Activated naive CD8-positive, alpha-beta T cell (primary cell): ENCODE data around the gene NUP153.
"Not testable (repeated sequence)": the region's sequence is repeated elsewhere in the genome, so short reads cannot be mapped to it uniquely, and the experiment has no call there.

ENCODE experiments used
- H3K27ac Mint-ChIP-seq: one replicate; pipeline ENCODE4 v1.8.0; 2021; ENCODE audit warnings: mixed read lengths
- H3K27me3 Mint-ChIP-seq: one replicate; pipeline ENCODE4 v1.8.0; 2021; ENCODE audit warnings: mixed read lengths
- H3K36me3 Mint-ChIP-seq: one replicate; pipeline ENCODE4 v1.8.0; 2021; ENCODE audit warnings: mixed read lengths
- H3K4me1 Mint-ChIP-seq: one replicate; pipeline ENCODE4 v1.8.0; 2021; ENCODE audit warnings: low read depth, mixed read lengths
- H3K4me3 Mint-ChIP-seq: one replicate; pipeline ENCODE4 v1.8.0; 2021; ENCODE audit warnings: mild to moderate bottlenecking, mixed read lengths
- H3K9me3 Mint-ChIP-seq: one replicate; pipeline ENCODE4 v1.8.0; 2021; ENCODE audit warnings: low read depth, mixed read lengths

Gene NUP153

DNA sequence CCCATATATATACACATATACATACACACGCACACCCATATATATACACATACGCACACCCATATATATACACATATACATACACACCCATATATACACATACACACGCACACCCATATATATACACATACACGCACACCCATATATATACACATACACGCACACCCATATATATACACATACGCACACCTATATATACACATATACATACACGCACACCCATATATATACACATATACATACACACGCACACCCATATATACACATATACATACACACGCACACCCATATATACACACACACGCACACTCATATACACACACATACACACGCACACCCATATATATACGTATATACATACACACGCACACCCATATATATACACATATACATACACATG is 120.1 kb downstream of the NUP153 start:
- not testable (repeated sequence) for H3K9me3 Mint-ChIP-seq, H3K27ac Mint-ChIP-seq, H3K36me3 Mint-ChIP-seq, H3K4me3 Mint-ChIP-seq, H3K27me3 Mint-ChIP-seq
- H3K4me1 Mint-ChIP-seq, result peaks cover 23% of the 10 kb centered on the region

DNA sequence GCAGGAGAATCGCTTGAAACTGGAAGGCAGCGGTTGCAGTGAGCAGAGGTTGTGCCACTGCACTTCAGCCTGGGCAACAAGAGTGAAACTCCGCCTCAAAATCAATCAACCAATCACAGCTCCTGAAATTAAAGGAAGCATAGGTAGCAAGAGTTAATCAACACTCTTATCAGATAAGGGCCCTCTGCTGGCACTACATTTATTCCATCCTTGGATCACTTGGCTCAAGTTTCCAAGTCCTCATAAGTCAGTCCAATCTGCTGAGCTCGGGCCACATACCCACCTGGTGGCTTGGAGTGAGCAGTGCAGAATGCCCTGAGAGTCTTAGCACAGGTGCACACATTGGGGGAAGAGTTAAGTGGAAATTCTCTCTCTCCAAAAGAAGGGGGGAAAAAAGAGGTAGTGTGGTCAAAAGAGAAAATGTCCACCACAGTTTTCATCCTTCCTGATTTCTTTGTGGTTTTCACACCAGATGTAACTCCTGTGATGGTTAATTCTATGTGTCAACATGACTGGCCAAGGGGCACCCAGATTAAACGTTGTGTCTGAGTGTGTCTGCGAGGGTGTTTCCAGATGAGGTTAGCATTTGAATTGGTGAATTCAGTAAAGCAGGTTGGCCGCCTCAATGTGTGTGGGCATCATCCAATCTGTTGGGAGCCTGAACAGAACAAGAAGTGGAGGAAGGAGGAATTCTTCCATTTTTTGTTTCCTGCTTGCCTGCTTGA is 120.8 kb downstream of the NUP153 start:
- Mint-ChIP-seq H3K4me1 (peaks cover 20% of the 10 kb centered on the region), H3K36me3 (no peaks in the 10 kb centered on the region), H3K9me3 (no peaks in the 10 kb centered on the region), H3K27ac (no peak overlapping the region), H3K4me3 (no peak overlapping the region), H3K27me3 (no peaks in the 10 kb centered on the region)

DNA sequence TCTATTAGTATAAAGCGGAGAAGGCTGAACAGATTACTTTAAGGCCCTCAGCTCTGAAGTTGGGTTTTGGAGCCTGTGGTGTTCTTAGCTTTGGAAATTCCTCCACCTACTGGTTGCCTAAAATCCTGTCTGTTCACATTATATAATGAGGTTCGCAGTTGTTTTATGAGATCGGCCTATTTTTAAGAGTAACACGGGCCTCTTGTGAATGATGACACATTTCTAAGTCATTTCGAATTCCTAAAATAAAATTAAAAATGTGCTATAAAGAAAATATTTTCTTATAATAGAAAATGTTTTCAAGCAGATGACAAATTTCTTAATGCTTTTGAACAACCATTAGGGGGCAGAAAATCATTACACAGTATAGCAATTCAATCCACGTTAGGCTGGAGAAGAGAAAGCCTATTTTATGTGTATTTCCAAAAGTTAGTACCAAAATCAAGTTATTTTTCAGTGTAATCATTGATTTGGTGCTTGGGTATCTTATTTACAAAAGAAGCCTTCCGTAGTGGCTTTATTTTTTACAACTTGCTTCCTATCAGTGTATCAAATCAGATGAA is 122.4 kb downstream of the NUP153 start:
- no peak overlapping the region for H3K27ac Mint-ChIP-seq
- H3K4me3 Mint-ChIP-seq, result no peak overlapping the region

GRCh38 chr6:17583811-17584210 is 122.9 kb downstream of the NUP153 start:
- H3K4me1 Mint-ChIP-seq, result peaks cover 5% of the 10 kb centered on the region
- peak overlapping the region; percentile 43 for H3K4me3 Mint-ChIP-seq
- H3K27ac Mint-ChIP-seq, result no peak overlapping the region
- no peaks in the 10 kb centered on the region for H3K36me3 Mint-ChIP-seq
- no peaks in the 10 kb centered on the region for H3K27me3 Mint-ChIP-seq
- no peaks in the 10 kb centered on the region for H3K9me3 Mint-ChIP-seq

More for the DNA sequence above, 122.4 kb downstream of the NUP153 start:
- H3K27me3 Mint-ChIP-seq, result no peaks in the 10 kb centered on the region
- peaks cover 10% of the 10 kb centered on the region for H3K4me1 Mint-ChIP-seq
- no peaks in the 10 kb centered on the region for H3K9me3 Mint-ChIP-seq
- H3K36me3 Mint-ChIP-seq, result no peaks in the 10 kb centered on the region

GRCh38 chr6:17581282-17581681 is 125.4 kb downstream of the NUP153 start:
- not testable (repeated sequence) for H3K36me3 Mint-ChIP-seq, H3K27ac Mint-ChIP-seq, H3K27me3 Mint-ChIP-seq, H3K4me1 Mint-ChIP-seq, H3K9me3 Mint-ChIP-seq
- H3K4me3 Mint-ChIP-seq, result peak overlapping the region; percentile 76

DNA sequence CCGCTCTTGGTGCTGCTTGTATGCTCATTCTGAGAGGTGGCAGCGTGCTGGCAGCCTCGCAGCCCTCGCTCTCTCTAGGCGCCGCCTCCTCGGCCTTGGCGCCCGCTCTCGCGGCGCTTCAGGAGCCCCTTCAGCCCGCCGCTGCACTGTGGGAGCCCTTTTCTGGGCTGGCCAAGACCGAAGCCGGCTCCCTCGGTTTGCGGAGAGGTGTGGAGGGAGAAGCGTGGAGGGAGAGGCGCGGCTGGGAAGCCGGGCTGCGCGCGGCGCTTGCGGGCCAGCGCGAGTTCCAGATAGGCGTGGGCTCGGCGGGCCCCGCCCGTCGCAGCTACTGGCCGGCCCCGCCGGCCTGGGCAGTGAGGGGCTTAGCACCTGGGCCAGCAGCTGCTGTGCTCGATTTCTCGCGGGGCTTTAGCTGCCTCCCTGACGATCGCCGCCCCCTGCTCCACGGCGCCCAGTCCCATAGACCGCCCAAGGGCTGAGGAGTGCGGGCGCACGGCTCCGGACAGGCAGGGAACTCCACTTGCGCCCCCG is 126.1 kb downstream of the NUP153 start:
- H3K4me1 Mint-ChIP-seq, result peaks cover 4% of the 10 kb centered on the region
- H3K27ac Mint-ChIP-seq, result no peak overlapping the region
- H3K9me3 Mint-ChIP-seq, result no peaks in the 10 kb centered on the region
- H3K27me3 Mint-ChIP-seq, result no peaks in the 10 kb centered on the region
- peak overlapping the region; percentile 76 for H3K4me3 Mint-ChIP-seq
- peaks cover 4% of the 10 kb centered on the region for H3K36me3 Mint-ChIP-seq

DNA sequence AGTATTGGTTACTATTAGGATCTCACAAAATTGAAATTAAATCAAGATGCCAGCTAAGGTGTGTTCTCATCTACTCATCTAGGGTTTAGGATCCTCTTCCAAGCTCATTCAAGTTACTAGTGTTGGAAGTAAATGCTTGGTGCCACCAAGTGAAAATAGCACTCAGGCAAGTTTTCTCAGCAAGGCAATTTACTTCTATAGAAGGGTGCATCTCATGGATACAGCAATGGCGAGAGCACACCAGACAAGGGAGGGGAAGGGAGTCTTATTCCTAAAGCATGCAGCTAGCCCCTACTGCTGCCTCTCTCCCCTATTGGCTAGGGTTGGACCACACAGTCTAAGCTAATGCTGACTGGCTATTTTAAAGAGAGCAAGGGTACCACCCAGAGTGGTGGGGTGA is 129.7 kb downstream of the NUP153 start:
- Mint-ChIP-seq H3K9me3 (no peaks in the 10 kb centered on the region), H3K4me3 (no peak overlapping the region), H3K27ac (no peak overlapping the region), H3K27me3 (peaks cover 4% of the 10 kb centered on the region), H3K4me1 (no peaks in the 10 kb centered on the region), H3K36me3 (peaks cover 4% of the 10 kb centered on the region)

DNA sequence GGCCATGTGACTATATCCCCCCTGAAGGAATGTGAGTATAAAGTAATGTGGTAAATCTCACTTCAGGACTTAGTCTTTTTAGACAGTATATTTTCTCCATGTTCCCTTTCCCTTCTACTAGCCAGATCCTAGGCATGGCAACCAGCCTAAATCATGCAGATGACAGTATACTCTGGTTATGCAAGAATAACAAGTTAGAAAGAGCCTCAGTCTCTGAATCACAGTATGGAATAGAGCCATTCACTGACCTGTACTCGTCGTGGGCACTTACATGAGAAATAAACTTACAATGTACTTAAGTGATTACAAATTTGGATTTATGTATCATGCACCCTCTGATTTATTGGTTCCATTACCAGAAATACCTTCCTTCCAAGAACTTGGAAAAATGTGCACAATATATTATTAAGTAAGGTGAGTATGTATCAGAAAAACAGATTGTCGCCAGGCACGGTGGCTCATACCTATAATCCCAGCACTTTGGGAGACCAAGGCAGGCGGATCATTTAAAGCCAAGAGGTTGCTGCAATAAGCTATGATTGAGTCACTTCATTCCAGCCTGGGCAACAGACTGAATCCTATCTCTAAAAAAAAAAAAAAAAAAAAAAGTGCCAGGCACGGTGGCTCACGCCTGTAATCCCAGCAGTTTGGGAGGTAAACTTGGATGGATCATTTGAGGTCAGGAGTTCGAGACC is 131.7 kb downstream of the NUP153 start:
- Mint-ChIP-seq H3K27me3 (peaks cover 9% of the 10 kb centered on the region), H3K9me3 (no peaks in the 10 kb centered on the region), H3K36me3 (peaks cover 4% of the 10 kb centered on the region), H3K27ac (no peak overlapping the region), H3K4me3 (no peak overlapping the region), H3K4me1 (no peaks in the 10 kb centered on the region)

GRCh38 chr6:17565399-17565798 is 141.3 kb downstream of the NUP153 start:
- no peaks in the 10 kb centered on the region for H3K4me1 Mint-ChIP-seq
- H3K27me3 Mint-ChIP-seq, result peaks cover 3% of the 10 kb centered on the region
- H3K9me3 Mint-ChIP-seq, result peaks cover 4% of the 10 kb centered on the region
- no peak overlapping the region for H3K4me3 Mint-ChIP-seq
- H3K27ac Mint-ChIP-seq, result no peak overlapping the region
- H3K36me3 Mint-ChIP-seq, result peaks cover 6% of the 10 kb centered on the region
